NCI-H460 (cell line): ENCODE measurements around the gene BRD1. TPM values are rescaled to one million over a fixed set of nuclear protein-coding genes. Genes with fewer than 3 reads are reported as not detected.
"Not testable (repeated sequence)": the region's sequence is repeated elsewhere in the genome, so short reads cannot be mapped to it uniquely, and the experiment has no call there.

Experiments
- DNase-seq: peaks from one replicate; pipeline ENCODE4 v3.0.0-alpha.2; 2016; ENCODE audit warnings: low read depth; ENCODE audit errors: extremely low read depth
- total RNA-seq: library from RNA; depleted of rRNA; stranded (reverse); fragments of >200 nt; shearing (Covaris generic); gene quantifications from 2 replicates; pipeline ENCODE4 v1.2.3, GENCODE V29; 2014

The BRD1 gene
- total RNA-seq, 1 experiment from 2014 or later: 15.5 TPM

DNA sequence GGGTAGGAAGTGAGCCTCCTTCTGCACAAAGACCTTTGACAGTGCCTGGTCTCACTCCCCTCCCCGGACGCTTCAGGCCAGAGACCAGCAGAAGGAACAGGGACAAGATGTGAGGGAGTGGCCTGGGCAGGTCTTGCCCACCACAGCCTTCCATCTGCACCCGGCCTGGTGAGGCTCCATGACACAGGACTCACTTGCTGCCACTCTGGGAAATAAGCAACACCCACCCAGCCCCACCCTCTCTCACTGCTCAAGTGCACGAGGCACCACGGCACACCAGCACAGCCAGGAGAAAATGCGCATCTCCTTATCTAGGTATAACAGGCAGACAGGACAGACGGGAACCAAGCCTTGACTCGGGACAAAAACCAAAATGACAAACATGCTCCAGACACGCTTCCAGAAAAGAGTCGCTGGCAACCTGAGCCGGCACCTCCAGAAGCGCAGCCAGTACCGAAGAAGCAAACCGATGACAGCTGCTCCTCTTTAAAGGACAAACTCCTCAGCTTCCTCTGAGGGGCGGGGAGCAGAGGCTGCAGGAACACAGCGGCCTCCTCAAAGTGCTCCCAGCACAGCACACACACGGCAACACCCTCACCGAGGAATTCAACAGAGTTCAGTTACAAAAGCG, 41.7 kb downstream of the BRD1 start:
- no peak for DNase-seq

DNA sequence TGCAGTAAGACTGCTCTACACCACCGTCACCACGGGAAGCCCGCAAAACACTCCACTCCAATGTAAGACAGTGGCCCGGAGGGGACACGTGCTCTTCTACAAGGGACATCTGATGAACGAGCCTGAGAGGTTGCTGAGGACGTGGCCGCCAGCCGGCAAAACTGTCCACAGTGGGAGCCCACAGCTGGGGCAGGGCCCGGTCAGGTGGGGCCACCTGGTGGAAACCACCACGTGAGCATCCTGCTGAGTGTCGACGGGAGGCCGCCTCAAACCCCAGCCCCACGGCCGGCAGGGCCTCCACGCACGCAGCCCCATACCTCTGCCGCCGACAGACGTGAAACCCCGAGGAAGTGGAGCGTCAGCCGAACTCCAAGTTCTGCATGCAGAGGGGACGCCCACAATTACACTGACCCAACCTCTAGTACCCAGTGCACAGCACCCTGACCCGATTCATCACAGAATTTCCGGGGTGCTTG, 42.6 kb downstream of the BRD1 start:
- DNase-seq: no peak

DNA sequence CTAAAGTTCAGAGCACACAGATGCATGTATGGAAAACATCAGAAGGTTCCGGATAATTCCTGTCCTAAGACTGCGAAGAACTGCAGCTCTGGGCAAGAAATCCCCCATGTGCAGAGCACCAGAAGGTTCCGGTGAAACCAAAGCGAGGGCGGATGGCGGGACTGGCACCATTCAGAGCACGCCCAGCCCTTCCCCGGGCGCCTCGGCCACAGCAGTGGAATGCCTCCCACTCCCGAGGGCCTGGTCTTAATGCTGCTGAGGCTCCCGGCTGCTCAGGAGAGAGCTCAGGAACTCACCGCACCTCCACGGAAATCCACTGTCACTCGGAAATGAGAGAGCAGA, 43.1 kb downstream of the BRD1 start:
- no peak for DNase-seq

DNA sequence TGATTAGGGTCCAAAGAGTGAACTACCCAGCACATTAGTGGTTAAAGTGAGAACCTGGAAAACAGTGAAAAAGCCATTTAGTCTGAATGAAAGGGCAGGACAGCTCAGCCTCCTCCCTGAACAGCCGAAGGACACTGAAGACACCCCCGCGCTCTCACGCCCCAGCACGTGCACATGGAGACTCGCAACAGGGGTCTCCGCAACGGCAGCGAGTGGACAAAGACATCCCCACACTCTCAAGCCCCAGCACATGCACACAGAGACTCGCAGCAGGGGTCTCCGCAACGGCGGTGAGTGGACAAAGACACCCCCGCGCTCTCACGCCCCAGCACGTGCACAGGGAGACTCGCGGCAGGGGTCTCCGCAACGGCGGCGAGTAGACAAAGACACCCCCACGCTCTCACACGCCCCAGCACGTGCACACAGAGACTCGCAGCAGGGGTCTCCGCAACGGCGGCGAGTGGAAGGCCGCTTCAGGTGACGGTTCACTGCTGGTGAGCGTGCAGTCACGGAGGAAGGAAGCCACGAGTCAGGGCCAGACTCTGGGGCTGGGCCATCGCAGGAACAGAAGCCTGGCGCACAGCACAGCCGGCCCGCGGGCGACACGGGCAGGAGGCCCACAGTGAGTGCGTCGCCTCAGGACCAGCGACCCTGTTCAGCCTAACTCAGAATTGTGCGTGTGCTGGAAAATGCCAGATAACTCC, 43.6 kb downstream of the BRD1 start:
- DNase-seq: no peak

DNA sequence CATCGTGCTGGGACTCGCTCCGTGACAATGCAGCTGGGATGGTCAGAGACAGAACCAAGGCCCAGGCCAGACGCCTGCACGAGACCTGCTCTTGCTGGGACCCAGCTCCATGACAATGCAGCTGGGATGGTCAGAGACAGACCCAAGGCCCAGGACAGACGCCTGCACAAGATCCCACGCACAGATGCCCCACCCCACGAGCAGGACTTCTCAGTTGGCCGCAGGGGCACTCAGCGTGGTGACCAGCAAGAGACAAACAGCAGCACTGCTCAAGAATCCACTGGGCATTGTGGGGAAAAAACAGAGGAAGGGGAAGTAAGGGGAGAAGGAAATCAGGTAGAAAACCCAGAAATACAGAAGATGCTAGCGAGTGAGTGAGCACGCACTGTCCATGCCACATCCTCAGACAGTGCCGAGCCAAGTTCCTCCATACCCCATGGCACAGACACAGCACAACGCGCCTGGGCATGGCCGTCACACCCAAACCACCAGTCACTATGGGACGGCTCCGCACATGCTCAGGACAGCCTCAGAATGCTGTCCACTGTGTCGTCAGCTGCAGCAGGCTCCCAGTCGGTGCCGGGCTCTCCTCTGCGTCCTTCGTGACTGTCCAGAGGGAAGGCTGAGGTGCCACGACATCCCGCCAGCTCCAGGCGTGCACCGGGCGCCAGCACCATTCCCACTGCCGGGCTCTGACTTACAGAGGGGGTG, 44.5 kb downstream of the BRD1 start:
- DNase-seq: no peak

DNA sequence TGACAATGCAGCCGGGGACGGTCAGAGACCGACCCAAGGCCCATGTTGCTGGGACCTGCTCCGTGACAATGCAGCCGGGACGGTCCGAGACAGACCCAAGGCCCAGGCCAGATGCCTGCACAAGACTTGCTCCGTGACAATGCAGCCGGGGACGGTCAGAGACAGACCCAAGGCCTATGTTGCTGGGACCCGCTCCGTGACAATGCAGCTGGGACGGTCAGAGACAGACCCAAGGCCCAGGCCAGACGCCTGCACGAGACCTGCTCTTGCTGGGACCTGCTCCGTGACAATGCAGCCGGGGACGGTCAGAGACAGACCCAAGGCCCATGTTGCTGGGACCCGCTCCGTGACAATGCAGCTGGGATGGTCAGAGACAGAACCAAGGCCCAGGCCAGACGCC, 45.8 kb downstream of the BRD1 start:
- not testable (repeated sequence) for DNase-seq

DNA sequence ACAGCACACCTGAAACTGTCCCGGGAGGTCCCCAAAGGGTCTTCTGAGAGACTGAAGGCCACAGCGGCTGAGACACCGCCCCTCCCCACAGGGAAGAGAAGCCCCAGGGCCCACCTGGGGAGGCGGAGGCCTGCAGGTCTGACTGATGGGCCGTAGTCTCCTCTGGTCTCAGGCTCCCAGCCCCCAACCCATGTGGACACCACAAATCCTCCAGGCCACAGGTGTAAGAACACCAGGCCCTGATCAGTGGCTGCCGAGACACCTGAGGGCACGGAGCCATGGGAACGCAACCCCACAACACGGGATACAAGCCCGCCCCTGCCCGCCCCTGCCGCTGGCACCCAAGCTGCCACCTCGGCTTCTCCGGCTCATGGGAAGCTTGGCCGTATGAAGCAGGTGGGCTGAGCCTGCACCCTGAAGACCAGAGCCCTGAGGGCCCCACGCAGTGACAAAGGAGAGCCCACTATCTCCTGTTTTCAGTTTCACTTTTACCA, 46.3 kb downstream of the BRD1 start:
- no peak for DNase-seq

DNA sequence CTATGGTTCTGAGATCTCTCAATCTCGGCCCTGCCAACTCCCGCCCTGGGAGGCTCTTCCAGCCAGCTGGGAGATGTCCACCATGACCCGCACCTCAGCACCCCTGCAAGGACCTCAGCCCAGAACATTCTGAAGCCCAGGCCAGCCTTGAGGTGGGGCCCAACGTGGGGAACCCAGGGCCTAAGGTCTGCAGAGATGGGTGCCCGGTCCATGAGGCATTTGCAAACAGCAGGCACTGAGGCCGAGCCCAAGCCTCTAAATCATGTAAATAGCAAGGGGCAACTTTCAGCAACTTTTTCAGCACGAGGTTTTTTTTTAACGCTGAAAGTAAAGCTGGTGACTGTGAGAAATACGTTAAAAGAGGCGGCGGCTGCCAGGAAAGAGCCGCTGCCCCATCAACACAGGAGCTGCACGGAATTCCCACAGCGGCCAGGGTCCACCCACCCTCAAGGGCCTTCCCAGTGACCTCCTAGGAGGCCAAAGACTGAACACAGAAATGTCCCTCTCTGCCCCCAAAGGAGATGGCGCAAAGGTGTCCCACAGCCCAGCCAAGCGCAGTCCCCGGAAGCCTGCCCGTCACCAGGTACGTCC, 46.9 kb downstream of the BRD1 start:
- no peak for DNase-seq

DNA sequence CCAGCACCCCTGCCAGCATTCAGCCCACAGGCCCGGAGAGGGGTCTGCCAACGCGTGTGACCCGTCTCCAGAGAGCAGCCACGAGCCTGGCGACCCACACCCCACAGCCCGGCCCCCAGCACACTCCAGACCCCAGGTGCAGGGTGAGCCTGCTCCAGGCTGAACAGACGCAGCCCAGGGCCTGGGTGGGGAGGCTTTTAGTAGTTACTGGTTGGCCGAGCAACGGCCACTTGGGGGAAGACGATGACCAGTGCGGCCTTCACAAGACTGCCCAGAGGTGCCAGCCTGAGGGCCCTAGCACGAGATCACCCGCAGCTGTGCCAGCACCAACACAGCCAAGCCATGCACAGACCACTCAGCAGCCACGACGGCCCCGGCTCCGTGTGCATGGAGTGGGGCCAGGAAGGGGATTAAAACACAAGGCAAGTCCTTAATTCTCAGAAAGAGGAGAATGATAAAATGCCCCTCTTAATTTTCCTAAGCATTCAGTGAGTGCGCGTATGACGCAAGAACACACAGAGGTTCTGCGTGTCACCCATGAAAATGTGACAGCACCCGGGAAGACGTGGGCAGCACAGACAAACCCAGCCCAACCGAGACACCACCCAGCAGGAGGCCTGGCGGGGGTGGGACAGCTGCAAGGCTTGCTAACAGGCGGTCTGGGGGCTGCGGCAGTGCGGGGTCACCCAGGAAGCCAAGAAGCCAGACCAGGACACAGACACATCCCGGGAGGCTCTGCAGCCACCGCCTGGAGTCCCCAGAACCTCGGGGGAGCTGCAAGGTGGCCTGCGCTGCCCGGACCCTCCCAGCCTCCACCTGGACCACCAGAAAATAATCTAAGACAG, 47.6 kb downstream of the BRD1 start:
- DNase-seq: no peak

DNA sequence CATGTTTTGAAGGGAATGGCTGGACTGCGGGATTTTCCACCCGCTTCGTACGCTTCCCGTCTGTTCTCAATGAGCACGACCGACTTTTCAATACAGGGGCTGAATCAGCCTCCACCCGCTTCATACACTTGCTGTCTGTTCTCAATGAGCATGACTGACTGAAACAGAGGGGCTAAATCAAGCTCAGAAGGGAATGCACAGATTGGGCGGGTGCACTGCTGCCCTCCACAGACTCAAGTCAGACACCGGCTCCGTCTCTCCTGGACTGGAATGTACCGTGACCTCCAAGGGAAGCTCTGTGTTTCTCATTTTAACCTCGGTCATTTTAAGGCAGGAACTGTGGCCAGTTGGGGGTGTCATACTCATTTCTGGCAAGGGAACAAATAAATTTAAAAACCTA, 48.5 kb downstream of the BRD1 start:
- no peak for DNase-seq

DNA sequence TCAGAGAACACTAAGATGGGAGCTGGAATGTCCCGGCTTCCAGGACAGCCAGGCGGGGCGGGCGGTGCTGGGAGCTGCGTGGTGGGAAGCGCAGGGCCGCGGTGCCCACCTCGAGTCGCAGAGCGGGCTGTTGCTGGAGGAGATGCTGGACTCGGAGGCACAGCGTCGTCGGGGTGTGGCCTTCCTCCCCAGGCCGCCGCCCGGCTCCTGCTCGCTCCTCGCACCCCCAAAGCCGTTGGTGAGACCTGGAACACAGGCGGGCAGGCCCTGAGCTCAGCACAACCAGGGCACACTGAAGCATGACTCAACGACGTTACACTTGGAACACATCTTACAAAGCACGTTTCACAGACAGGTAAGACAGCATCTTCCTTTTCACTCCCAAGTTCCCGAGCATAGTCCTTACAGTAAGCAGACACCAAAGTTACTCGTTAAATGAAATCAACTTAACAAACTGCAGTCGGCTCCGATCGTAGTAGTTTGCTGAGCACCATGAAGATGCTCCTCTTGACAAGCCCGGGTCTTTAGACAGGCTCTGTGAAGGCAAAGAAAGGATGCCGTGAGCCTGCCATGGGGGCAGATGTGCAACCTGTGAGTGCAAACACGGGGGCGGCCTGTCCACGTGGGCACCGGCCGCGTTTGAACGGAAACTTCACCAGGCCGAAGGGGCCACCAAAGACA, 50.0 kb downstream of the BRD1 start:
- DNase-seq: no peak

DNA sequence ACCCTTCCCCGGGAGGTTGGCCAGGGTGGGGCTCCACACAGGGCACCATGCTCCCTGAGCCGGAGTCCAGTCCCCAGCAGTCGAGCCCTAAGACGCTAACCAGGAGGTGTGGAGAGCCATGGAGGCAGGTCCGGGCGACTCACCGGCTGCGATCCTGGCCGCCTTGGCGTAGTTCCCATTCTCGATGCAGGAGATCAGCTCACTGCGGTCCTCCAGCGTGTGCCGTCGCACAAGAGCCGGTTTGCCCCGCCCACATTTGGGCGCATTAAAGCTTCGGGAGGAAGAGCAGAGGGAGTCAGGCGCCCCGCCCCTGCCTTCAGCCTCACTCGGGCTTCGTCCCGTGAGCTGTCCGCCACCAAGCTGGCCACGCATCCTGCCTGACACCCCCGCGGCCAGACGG, 50.8 kb downstream of the BRD1 start:
- no peak for DNase-seq

DNA sequence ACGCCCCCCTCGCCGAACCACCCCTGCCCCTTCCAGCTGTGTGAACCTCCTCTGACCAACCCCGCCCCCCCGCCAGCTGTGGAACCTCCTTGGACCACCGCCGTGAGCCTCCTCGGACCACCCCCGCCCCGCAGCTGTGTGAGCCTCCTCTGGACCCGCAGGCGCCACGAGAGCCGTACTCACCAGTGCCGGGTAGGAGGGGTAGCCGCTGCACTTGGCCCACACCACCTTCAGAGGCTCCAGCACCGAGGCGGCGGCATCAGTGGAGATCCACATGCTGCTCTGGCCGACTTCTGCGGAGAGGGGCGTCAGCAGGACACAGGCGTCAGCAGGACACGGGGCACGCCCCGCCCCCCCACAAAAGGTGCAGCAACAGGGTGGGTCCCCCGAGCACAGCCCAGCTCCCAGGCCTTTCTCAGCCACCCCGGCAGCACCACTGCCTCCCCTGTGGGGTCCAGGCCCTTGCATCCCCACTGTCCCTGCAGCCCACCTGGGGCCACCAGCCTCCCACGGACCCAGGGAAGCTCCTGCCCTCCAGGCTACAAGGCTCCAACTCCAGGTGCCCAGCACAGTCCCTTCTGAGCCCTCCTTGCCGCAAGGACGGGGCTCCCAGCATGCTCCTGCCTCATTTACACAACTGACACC, 51.7 kb downstream of the BRD1 start:
- DNase-seq: no peak

DNA sequence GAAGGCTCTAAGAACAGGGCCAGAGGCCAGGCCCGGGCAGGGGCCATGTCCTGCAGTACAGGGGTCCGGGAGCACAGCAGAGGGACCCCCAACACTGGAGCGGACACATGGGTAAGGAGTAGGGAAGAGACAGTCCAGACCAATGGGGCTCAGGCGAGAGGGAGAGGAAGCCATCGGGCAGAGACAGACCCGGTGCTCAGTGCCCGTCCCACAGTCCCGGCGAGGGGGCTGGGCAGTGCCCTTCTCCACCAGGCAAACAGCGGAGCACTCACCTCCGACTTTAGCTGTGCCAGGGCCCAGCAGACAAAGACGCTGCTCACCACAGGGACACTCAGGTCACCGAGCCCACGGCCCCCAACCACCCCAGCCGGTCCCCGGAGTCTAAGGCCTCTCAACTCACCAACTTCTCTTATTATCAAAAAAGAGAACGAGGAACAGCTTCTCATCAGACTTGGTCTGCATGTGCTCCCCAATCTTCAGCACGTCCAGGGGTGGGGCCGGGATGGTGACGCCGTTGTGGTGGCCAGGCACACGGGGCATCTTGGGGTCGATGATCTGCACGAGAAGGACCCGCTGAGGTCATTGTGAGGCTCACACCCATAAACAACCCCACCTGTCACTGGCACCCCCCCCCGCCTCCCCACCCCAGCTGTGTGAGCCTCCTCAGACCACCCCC, 52.3 kb downstream of the BRD1 start:
- DNase-seq: no peak

DNA sequence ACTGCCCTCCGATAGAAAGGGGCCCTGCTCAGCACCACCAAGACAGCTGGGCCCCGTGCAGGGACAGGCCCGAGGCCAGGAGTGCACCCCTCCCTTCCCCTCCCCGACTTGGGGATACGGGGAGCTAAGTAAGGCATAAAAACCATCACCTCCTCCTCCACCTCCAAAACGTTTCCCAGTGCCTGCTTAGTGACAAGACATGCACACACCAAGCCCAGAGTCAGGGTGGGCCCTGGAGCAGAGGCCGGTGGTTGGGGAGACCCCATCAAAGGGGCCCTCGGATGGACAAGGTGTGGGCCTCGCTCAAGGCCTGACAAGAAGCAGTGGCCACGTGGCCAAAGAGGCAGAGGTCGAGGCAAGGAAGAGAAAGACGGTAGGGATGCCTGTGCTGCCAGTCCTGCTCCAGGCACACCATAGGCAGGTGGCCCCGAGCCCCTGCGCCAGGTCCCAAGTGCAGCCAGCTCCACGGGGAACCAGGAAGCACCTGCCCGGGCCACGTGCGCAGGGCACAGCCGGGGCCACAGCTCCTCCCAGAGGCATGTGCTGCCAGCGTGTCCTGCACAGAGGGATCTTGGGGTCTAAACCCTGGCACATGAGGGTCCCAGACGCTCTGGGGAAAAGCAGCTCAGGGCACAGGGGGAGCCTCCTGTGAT, 53.0 kb downstream of the BRD1 start:
- no peak for DNase-seq

DNA sequence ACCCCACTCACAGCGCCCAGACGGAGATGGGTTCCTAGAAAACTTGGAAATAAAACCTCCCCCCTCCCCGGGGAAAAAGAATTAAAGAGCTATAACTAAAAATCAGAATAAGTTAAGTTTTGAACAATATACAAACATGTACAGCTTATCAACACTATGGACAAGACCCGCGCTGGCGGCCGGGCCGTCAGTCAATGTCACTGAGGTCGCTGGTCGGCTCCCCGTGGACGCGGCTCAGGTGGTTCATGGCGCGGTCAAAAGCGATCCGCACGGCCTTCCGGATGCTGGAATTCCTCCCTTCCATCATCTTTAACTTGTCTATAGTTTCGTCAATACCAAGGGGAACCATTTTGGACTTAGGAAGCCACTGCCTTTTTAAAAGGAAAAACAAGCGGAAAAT, 53.6 kb downstream of the BRD1 start:
- no peak for DNase-seq

DNA sequence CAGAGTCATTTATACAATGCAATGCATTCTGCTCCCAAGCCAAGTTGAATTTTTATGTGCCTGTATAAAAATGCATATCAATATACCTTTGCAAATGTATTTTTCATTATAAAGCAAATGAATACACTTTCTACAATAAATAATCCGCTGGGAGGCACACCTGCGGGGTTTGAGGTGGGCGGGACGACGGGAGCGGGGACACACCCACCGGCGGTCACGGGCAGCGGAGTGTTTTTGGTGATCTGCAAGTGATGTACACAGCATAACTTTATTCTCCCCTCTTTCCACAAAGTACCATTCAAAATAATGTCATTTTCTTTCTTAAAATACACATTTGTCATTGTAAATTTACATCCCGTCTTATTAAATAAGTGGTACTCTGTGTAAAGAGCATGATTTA, 54.1 kb downstream of the BRD1 start:
- DNase-seq: no peak

DNA sequence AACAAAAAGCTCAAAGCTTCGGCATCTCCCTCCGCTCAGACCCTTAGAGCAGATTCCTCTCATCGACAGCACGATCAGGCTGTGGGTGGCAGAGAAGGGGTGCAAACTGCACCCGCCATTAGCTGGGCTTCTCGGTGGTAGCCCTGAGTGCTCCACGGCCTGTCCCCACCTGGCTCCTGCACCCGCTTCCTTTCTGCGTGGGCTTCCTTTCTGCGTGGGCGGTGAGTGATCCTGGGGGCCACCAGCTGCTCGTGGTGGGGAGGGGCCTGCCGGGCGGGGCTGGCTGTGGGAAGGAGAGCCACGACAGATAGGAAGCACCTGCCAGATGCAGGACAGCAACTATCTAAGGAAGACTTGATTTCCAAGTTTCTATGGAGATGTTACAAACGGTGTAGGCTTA, 55.0 kb downstream of the BRD1 start:
- no peak for DNase-seq
